Activated CD8-positive, alpha-beta T cell treated with anti-CD3 and anti-CD28 coated beads for 36 hours (primary cell): ENCODE results near the gene CMIP. TPM values are rescaled to one million over a fixed set of nuclear protein-coding genes. Genes with fewer than 3 reads are reported as not detected.

ENCODE experiments used
- ATAC-seq: fragments of 200-7000 bp; cut with Tn5 transposase; one replicate; pipeline ENCODE4 v1.10.0; 2021; ENCODE audit warnings: mild to moderate bottlenecking, moderate library complexity
- CTCF ChIA-PET: fragments of 350-600 bp; sonication (Branson Sonifier 250); formaldehyde crosslinking; loops from one replicate; lab custom pipeline; 2021; ENCODE audit warnings: antibody characterized with exemption; lab: Charles Lee
- POLR2A ChIA-PET: fragments of 350-600 bp; sonication (Branson Sonifier 250); formaldehyde crosslinking; loops from one replicate; lab custom pipeline; 2021; ENCODE audit warnings: antibody characterized with exemption; lab: Charles Lee
- DNase-seq: peaks from one replicate; pipeline ENCODE4 v3.0.0-alpha.2; 2020
- H3K27ac Mint-ChIP-seq: one replicate; pipeline ENCODE4 v1.8.0; 2021; ENCODE audit warnings: mild to moderate bottlenecking, mixed read lengths
- H3K27me3 Mint-ChIP-seq: one replicate; pipeline ENCODE4 v1.8.0; 2021; ENCODE audit warnings: mixed read lengths
- H3K36me3 Mint-ChIP-seq: one replicate; pipeline ENCODE4 v1.8.0; 2021; ENCODE audit warnings: low read depth, mixed read lengths
- H3K4me1 Mint-ChIP-seq: one replicate; pipeline ENCODE4 v1.8.0; 2021; ENCODE audit warnings: low read depth, mixed read lengths
- H3K4me3 Mint-ChIP-seq: one replicate; pipeline ENCODE4 v1.8.0; 2021; ENCODE audit warnings: mild to moderate bottlenecking, moderate library complexity, mixed read lengths
- H3K9me3 Mint-ChIP-seq: one replicate; pipeline ENCODE4 v1.8.0; 2021; ENCODE audit warnings: mixed read lengths
- CTCF ChIP-seq: fragments of 200-600 bp; IDR thresholded peaks from one replicate; pipeline ENCODE4 v1.8.0; 2022; ENCODE audit warnings: antibody characterized with exemption, mild to moderate bottlenecking
- intact Hi-C: fragments of 100-400 bp; cut with micrococcal nuclease; formaldehyde crosslinking; loops from one replicate; pipeline ENCODE4 v1.10.0; 2022
- microRNA-seq: library from miRNA; unstranded; fragments of <30 nt; microRNA quantifications from one replicate; pipeline ENCODE4 v1.2.0, GENCODE V29; 2022; ENCODE audit warnings: borderline microRNAs expressed, borderline replicate concordance
- total RNA-seq, 2 experiments: library from RNA; stranded (reverse); gene quantifications; one replicate each; pipeline ENCODE4 v1.2.3, GENCODE V29; 2021

The CMIP gene
- total RNA-seq, 2 experiments from 2014 or later: 37.6 to 38.5 TPM

DNA sequence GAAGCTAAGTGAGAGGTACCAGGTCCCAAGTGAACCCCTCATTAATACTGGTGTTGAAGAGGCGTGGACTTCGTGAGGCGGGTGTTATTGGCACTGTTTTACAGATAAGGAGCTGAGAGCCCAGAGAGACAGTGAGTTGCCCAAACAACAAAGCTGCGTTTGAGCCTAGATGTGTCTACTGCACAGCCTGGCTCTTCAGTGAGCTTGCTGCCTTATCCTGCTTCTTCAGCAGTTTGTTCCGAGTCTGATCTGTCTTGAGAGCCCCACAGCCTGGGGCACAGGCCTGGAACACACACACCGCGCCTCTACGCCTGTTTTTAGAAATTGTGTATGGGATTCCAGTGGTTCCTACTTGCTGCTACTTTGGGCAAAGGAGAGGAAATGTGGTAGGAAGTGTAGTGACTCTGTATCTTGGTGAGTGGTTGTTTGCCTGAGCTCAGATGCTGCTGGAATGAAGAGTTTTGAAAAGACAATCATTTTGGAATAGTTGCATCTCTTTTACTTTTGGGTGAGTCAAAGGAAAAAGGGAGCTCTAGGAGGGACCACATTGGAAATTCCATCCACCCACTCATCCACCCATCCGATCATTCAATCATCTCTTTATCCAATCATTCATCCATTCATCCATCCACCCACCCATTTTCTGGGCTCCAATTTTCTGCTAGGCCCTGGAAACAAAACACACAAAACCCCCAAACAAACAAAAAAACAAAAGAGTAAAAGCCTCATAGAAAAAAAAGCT is 312.2 kb downstream of the CMIP start:
- intact Hi-C loops: no loop called here
- POLR2A ChIA-PET: no interaction called here
- Mint-ChIP-seq H3K9me3 (no peaks in the 10 kb centered on the region), H3K27me3 (no peaks in the 10 kb centered on the region), H3K27ac (no peak overlapping the region), H3K4me1 (peaks cover 11% of the 10 kb centered on the region), H3K36me3 (no peaks in the 10 kb centered on the region), H3K4me3 (no peak overlapping the region)
- no peak for ATAC-seq
- no peak for TF ChIP-seq CTCF
- DNase-seq: no peak
- CTCF ChIA-PET: interaction anchor here (0.7 to 1.0 kb wide), 2 partner anchors 22 to 116 kb away, joined by 3 to 4 read pairs; partner anchors contain the start of gene PLCG2

GRCh38 chr16:81758376-81758775 is 313.8 kb downstream of the CMIP start:
- Mint-ChIP-seq H3K27ac (no peak overlapping the region), H3K27me3 (no peaks in the 10 kb centered on the region), H3K4me3 (no peak overlapping the region), H3K9me3 (no peaks in the 10 kb centered on the region), H3K36me3 (no peaks in the 10 kb centered on the region), H3K4me1 (peaks cover 11% of the 10 kb centered on the region)
- ATAC-seq (no peak), DNase-seq (no peak)
- no peak for TF ChIP-seq CTCF
- intact Hi-C loops: no loop called here
- ChIA-PET POLR2A (no interaction called here), CTCF (interaction anchor here (1.1 kb wide), 1 partner anchor 21 kb away, joined by 3 read pairs; no protein-coding TSS in a partner anchor)

Small RNA genes within 50 kb of the gene (microRNA-seq; reads per million reads assigned to microRNA genes)
- gene MIR6504 (not detected), gene MIR7854 (not detected)

Other genes with a start within 250 kb of the CMIP start
- gene BCO1, start 206.1 kb upstream of the CMIP start, total RNA-seq: not detected
- 10 to 100 TPM; 11.5 to 12.3 TPM for gene GAN, start 129.8 kb upstream of the CMIP start, total RNA-seq